Ishikawa (cell line): ENCODE data around the gene GANC.

Experiments used
- CEBPB ChIP-seq: IDR thresholded peaks from 2 replicates; pipeline ENCODE4 v1.6.1; 2012
- CREB1 ChIP-seq: IDR thresholded peaks from 2 replicates; pipeline ENCODE4 v1.6.1; 2012; ENCODE audit warnings: low read depth
- EGR1 ChIP-seq: IDR thresholded peaks from 2 replicates; pipeline ENCODE4 v1.6.1; 2012
- EP300 ChIP-seq: IDR thresholded peaks from 2 replicates; pipeline ENCODE4 v1.6.1; 2012; ENCODE audit warnings: borderline replicate concordance
- FOXM1 ChIP-seq: IDR thresholded peaks from 2 replicates; pipeline ENCODE4 v1.6.1; 2012; ENCODE audit warnings: low read depth, borderline replicate concordance
- MAX ChIP-seq: IDR thresholded peaks from 2 replicates; pipeline ENCODE4 v1.6.1; 2012
- NFIC ChIP-seq: IDR thresholded peaks from 2 replicates; pipeline ENCODE4 v1.6.1; 2012
- RAD21 ChIP-seq: IDR thresholded peaks from 2 replicates; pipeline ENCODE4 v1.6.1; 2012; ENCODE audit warnings: low read depth
- REST ChIP-seq: IDR thresholded peaks from 2 replicates; pipeline ENCODE4 v1.6.1; 2012; ENCODE audit warnings: low read depth, mild to moderate bottlenecking
- TAF1 ChIP-seq: IDR thresholded peaks from 2 replicates; pipeline ENCODE4 v1.6.1; 2012; ENCODE audit warnings: low read depth, mild to moderate bottlenecking
- TCF12 ChIP-seq: IDR thresholded peaks from 2 replicates; pipeline ENCODE4 v1.6.1; 2012; ENCODE audit warnings: low read depth
- TEAD4 ChIP-seq: IDR thresholded peaks from 2 replicates; pipeline ENCODE4 v1.6.1; 2012
- USF1 ChIP-seq: IDR thresholded peaks from 2 replicates; pipeline ENCODE4 v1.6.1; 2012
- YY1 ChIP-seq: IDR thresholded peaks from 2 replicates; pipeline ENCODE4 v1.6.1; 2012; ENCODE audit warnings: low read depth
- ZBTB7A ChIP-seq: IDR thresholded peaks from 2 replicates; pipeline ENCODE4 v1.6.1; 2012; ENCODE audit warnings: low read depth

Gene GANC

GRCh38 chr15:42314818-42315217 is 41.8 kb downstream of the GANC start:
- TF ChIP-seq TAF1 = no peak
- TF ChIP-seq NFIC = no peak
- TF ChIP-seq EGR1 = no peak
- no peak for TF ChIP-seq MAX
- no peak for TF ChIP-seq TEAD4
- no peak for TF ChIP-seq RAD21
- no peak for TF ChIP-seq CREB1
- no peak for TF ChIP-seq CEBPB
- TF ChIP-seq REST = no peak
- TF ChIP-seq USF1 = no peak

- TF ChIP-seq TAF1 (no peak), NFIC (no peak), CREB1 (no peak), ZBTB7A (no peak), EP300 (no peak), USF1 (no peak), CEBPB (no peak), MAX (no peak), RAD21 (no peak), EGR1 (no peak), FOXM1 (no peak), YY1 (no peak), REST (no peak), TEAD4 (no peak)
Observed at GRCh38 chr15:42315521-42315920, 42.5 kb downstream of the GANC start.

- no peak for TF ChIP-seq TEAD4
Observed at GRCh38 chr15:42319206-42319605, 46.2 kb downstream of the GANC start.

- TF ChIP-seq MAX (no peak), REST (no peak), TAF1 (no peak), TCF12 (no peak), EP300 (no peak), USF1 (no peak), TEAD4 (no peak), NFIC (no peak), CEBPB (no peak)
Observed at GRCh38 chr15:42324308-42324707, 51.3 kb downstream of the GANC start.

GRCh38 chr15:42329161-42329560 is 56.2 kb downstream of the GANC start:
- TF ChIP-seq YY1 (no peak), MAX (no peak), TAF1 (no peak), RAD21 (no peak), CREB1 (no peak), NFIC (no peak), FOXM1 (no peak), ZBTB7A (no peak), EGR1 (no peak), TCF12 (no peak)
